ENCODE results near the gene NR6A1. TPM values are rescaled to one million over a fixed set of nuclear protein-coding genes. Genes with fewer than 3 reads are reported as not detected.

Gene NR6A1
- polyA plus RNA-seq, 1 experiment: 0.10 TPM

DNA sequence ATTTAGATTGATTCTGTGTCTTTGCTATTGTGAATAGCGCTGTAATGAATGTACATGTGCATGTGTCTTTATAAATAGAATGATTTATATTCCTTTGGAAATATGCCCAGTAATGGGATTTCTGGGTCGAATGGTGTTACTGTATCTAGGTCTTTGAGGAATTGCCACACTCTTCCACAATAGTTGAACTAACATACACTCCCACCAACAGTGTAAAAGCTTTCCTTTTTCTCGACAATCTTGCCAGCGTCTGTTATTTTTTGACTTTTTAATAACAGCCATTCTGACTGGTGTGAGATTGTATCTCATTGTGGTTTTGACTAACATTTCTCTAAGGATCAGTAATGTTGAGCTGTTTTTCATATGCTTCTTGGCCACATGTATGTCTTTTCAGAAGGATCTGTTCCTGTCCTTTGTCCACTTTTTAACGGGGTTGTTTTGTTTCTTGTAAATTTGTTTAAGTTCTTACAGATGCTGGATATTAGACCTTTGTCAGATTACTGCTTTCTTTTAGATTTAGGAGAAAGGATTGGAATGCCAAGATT is 139.0 kb downstream of the NR6A1 start:
- DNase-seq (ENCODE audit: low read depth, low spot score): no peak
- POLR2A ChIA-PET: interaction anchor here (2.0 kb wide), 1 partner anchor 27 kb away, joined by 7 read pairs; no protein-coding TSS in a partner anchor

GRCh38 chr9:124631326-124631725 is 139.8 kb downstream of the NR6A1 start:
- Histone ChIP-seq H3K27me3 (ENCODE audit: control insufficient read depth, insufficient read depth, low read length) (no peaks in the 10 kb centered on the region), H3K9me3 (ENCODE audit: control insufficient read depth, insufficient read depth, low read length) (no peaks in the 10 kb centered on the region), H3K4me3 (ENCODE audit: low read depth, low read length) (no peak overlapping the region), H3K27ac (ENCODE audit: low read depth, low read length) (no peak overlapping the region)
- ChIA-PET POLR2A (interaction anchor here (2.0 kb wide), 1 partner anchor 28 kb away, joined by 7 read pairs; no protein-coding TSS in a partner anchor), CTCF (interaction anchor here (1.7 to 3.1 kb wide), 2 partner anchors 14 to 80 kb away, joined by 9 to 14 read pairs; no protein-coding TSS in a partner anchor)
- no peak for TF ChIP-seq CTCF (IDR thresholded peaks at IDR 0.05; ENCODE audit: low read depth, low read length)
- no peak for DNase-seq (ENCODE audit: low read depth, low spot score)

More for the DNA sequence above, 139.0 kb downstream of the NR6A1 start:
- H3K27ac ChIP-seq (ENCODE audit: low read depth, low read length): no peak overlapping the region
- no peaks in the 10 kb centered on the region for H3K9me3 ChIP-seq (ENCODE audit: control insufficient read depth, insufficient read depth, low read length)
- CTCF ChIA-PET: interaction anchor here (1.5 to 3.1 kb wide), 3 partner anchors 15 to 79 kb away, joined by 8 to 14 read pairs (median 9); no protein-coding TSS in a partner anchor
- TF ChIP-seq CTCF (IDR thresholded peaks at IDR 0.05; ENCODE audit: low read depth, low read length): no peak
- H3K27me3 ChIP-seq (ENCODE audit: control insufficient read depth, insufficient read depth, low read length): no peaks in the 10 kb centered on the region
- no peak overlapping the region for H3K4me3 ChIP-seq (ENCODE audit: low read depth, low read length)

- ChIA-PET CTCF (interaction anchor here (0.7 to 2.1 kb wide), 3 partner anchors 12 to 1141 kb away, joined by 3 to 19 read pairs (median 3); no protein-coding TSS in a partner anchor), POLR2A (interaction anchor here (0.7 kb wide), 1 partner anchor 36 kb away, joined by 7 read pairs; no protein-coding TSS in a partner anchor)
- Histone ChIP-seq H3K9me3 (ENCODE audit: control insufficient read depth, insufficient read depth, low read length) (no peaks in the 10 kb centered on the region), H3K4me3 (ENCODE audit: low read depth, low read length) (no peak overlapping the region), H3K27me3 (ENCODE audit: control insufficient read depth, insufficient read depth, low read length) (no peaks in the 10 kb centered on the region), H3K27ac (ENCODE audit: low read depth, low read length) (no peak overlapping the region)
- no peak for TF ChIP-seq CTCF (IDR thresholded peaks at IDR 0.05; ENCODE audit: low read depth, low read length)
- DNase-seq (ENCODE audit: low read depth, low spot score): no peak
These were observed 141.5 kb downstream of the NR6A1 start for GRCh38 chr9:124629600-124629999.

DNA sequence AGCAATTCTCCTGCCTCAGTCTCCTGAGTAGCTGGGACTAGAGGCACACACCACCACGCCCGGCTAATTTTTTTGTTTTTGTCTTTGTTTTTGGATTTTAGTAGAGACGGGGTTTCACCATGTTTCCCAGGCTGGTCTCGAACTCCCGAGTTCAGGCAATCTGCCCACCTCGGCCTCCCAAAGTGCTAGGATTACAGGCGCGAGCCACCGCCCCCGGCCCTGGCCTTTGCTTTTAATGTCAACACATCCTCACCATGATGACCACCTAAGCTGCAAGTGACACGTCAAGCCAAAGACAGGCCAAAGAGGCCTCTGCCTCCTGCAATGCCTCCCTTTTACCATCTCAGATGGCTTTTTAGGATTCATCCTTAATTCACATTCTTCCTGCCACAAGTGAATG is 142.4 kb downstream of the NR6A1 start:
- Histone ChIP-seq H3K27me3 (ENCODE audit: control insufficient read depth, insufficient read depth, low read length) (no peaks in the 10 kb centered on the region), H3K27ac (ENCODE audit: low read depth, low read length) (no peak overlapping the region), H3K4me3 (ENCODE audit: low read depth, low read length) (no peak overlapping the region), H3K9me3 (ENCODE audit: control insufficient read depth, insufficient read depth, low read length) (no peaks in the 10 kb centered on the region)
- no peak for TF ChIP-seq CTCF (IDR thresholded peaks at IDR 0.05; ENCODE audit: low read depth, low read length)
- no peak for DNase-seq (ENCODE audit: low read depth, low spot score)
- ChIA-PET CTCF (interaction anchor here (1.6 to 2.1 kb wide), 2 partner anchors 11 to 83 kb away, joined by 3 to 19 read pairs; no protein-coding TSS in a partner anchor), POLR2A (no interaction called here)

DNA sequence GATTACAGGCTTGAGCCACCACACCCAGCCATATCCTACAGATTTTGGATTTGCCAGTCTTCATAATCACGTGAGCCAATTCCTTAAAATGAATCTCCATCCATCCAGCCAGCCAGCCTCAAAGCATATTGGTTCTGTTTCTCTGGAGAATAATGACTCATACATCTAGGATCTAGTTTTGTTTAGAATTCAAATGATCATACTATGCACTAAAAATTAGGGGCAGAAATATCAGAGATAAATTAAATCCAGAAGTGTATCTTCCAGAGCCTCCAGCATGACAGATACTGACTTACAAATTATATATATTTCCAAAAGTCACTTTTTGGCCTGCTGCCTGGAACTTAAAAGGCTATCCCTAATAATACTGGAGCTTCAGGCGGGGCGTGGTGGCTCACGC is 144.8 kb downstream of the NR6A1 start:
- Histone ChIP-seq H3K27me3 (ENCODE audit: control insufficient read depth, insufficient read depth, low read length) (no peaks in the 10 kb centered on the region), H3K4me3 (ENCODE audit: low read depth, low read length) (no peak overlapping the region), H3K9me3 (ENCODE audit: control insufficient read depth, insufficient read depth, low read length) (no peaks in the 10 kb centered on the region), H3K27ac (ENCODE audit: low read depth, low read length) (no peak overlapping the region)
- CTCF ChIA-PET: interaction anchor here (1.4 to 2.1 kb wide), 3 partner anchors 8 to 11 kb away, joined by 6 to 11 read pairs (median 8); no protein-coding TSS in a partner anchor
- no peak for TF ChIP-seq CTCF (IDR thresholded peaks at IDR 0.05; ENCODE audit: low read depth, low read length)
- POLR2A ChIA-PET: no interaction called here
- DNase-seq (ENCODE audit: low read depth, low spot score): no peak
